Calu3 (cell line): Measurements from ENCODE around the gene HOXC10. TPM values are rescaled to one million over a fixed set of nuclear protein-coding genes. Genes with fewer than 3 reads are reported as not detected.
A peak's percentile ranks its signal among the peaks of the same experiment; 100 is the strongest.

Source experiments
- Bru-seq: library from RNA; stranded (reverse); fragments of 400-500 nt; gene quantifications from one replicate; lab custom pipeline; 2021; lab: Mats Ljungman, UMichigan
- BruChase-seq, 2 experiments: library from RNA; stranded (reverse); fragments of 400-500 nt; gene quantifications; one replicate each; lab custom pipeline; 2021; lab: Mats Ljungman, UMichigan
- BruUV-seq: library from RNA; stranded (reverse); fragments of 400-500 nt; replicated peaks from 2 replicates; lab custom pipeline; 2021; lab: Mats Ljungman, UMichigan
- CTCF ChIA-PET: fragments of 300-600 bp; sonication (Branson Sonifier 250); formaldehyde crosslinking; loops from one replicate; lab custom pipeline; 2022; ENCODE audit warnings: antibody characterized with exemption; lab: Charles Lee
- DNase-seq: peaks from one replicate; pipeline ENCODE4 v3.0.0; 2022
- H3K27ac Mint-ChIP-seq: one replicate; pipeline ENCODE4 v1.8.0; 2022; ENCODE audit warnings: mixed read lengths; ENCODE audit not compliant: unreplicated experiment
- H3K27me3 Mint-ChIP-seq: one replicate; pipeline ENCODE4 v1.8.0; 2022; ENCODE audit warnings: mixed read lengths; ENCODE audit not compliant: unreplicated experiment
- H3K36me3 Mint-ChIP-seq: one replicate; pipeline ENCODE4 v1.8.0; 2022; ENCODE audit warnings: mild to moderate bottlenecking, moderate library complexity, mixed read lengths; ENCODE audit not compliant: insufficient read depth, unreplicated experiment
- H3K4me1 Mint-ChIP-seq: one replicate; pipeline ENCODE4 v1.8.0; 2022; ENCODE audit warnings: mild to moderate bottlenecking, low read depth, mixed read lengths; ENCODE audit not compliant: unreplicated experiment
- H3K4me3 Mint-ChIP-seq: one replicate; pipeline ENCODE4 v1.8.0; 2022; ENCODE audit warnings: mild to moderate bottlenecking, low read depth, moderate library complexity, mixed read lengths; ENCODE audit not compliant: unreplicated experiment
- H3K9me3 Mint-ChIP-seq: one replicate; pipeline ENCODE4 v1.8.0; 2022; ENCODE audit warnings: low read depth, mixed read lengths; ENCODE audit not compliant: unreplicated experiment
- CTCF ChIP-seq: fragments of 200-600 bp; IDR thresholded peaks from one replicate; pipeline ENCODE4 v1.8.0; 2022; ENCODE audit warnings: antibody characterized with exemption; ENCODE audit not compliant: unreplicated experiment
- intact Hi-C: fragments of 100-400 bp; cut with micrococcal nuclease; formaldehyde crosslinking; loops from one replicate; pipeline ENCODE4 v1.10.0; 2022; ENCODE audit not compliant: unreplicated experiment
- long read RNA-seq: library from polyadenylated mRNA; stranded (forward); transcript quantifications from one replicate; pipeline ENCODE4 v2.0.0, GENCODE V29; 2022
- total RNA-seq: library from RNA; stranded (reverse); gene quantifications from 2 replicates; pipeline ENCODE4 v1.2.3, GENCODE V29; 2022

The HOXC10 gene
- total RNA-seq: 0.51 and 0.71 TPM in 2 replicates
- percentile 17 among the genes with signal in this experiment for Bru-seq, nascent RNA
- percentile 22 among the genes with signal in this experiment for BruChase-seq, experiment 1, labeled RNA remaining after a 6-hour chase
- percentile 21 among the genes with signal in this experiment for BruChase-seq, experiment 2, labeled RNA remaining after a 2-hour chase
- long read RNA-seq: 0 reads

- BruUV-seq: no TSS peak
- CTCF ChIA-PET: interaction anchor here (0.7 to 2.1 kb wide), 11 partner anchors 9 to 242 kb away, joined by 3 to 9 read pairs (median 3); partner anchors contain the start of gene HOXC6
- Mint-ChIP-seq H3K27ac (peak within 1 kb of the TSS; percentile 65), H3K27me3 (peaks cover 100% of the 10 kb centered on the region), H3K4me3 (peak within 1 kb of the TSS; percentile 59), H3K9me3 (no peaks in the 10 kb centered on the region), H3K4me1 (peaks cover 16% of the 10 kb centered on the region), H3K36me3 (peaks cover 28% of the 10 kb centered on the region)
- intact Hi-C loops: no loop called here
- DNase-seq: peak; percentile 92
- peak; percentile 72 for TF ChIP-seq CTCF
Observed at GRCh38 chr12:53984901-53985691, at the start of gene HOXC10. Gene HOXC10 (plus strand): TSS chr12:53985146. CDS start chr12:53985260, 114 bp downstream.

GRCh38 chr12:53935383-53936341, 49.3 kb upstream of the HOXC10 start:
- H3K4me1 Mint-ChIP-seq: no peaks in the 10 kb centered on the region
- no peak for DNase-seq
- H3K9me3 Mint-ChIP-seq: no peaks in the 10 kb centered on the region
- no peaks in the 10 kb centered on the region for H3K36me3 Mint-ChIP-seq
- H3K4me3 Mint-ChIP-seq: no peak overlapping the region
- intact Hi-C loops: no loop called here
- no TSS peak for BruUV-seq
- no peak overlapping the region for H3K27ac Mint-ChIP-seq
- CTCF ChIA-PET: interaction anchor here (0.6 kb wide), 1 partner anchor 22 kb away, joined by 3 read pairs; no protein-coding TSS in a partner anchor
- peaks cover 97% of the 10 kb centered on the region for H3K27me3 Mint-ChIP-seq
- no peak for TF ChIP-seq CTCF

DNA sequence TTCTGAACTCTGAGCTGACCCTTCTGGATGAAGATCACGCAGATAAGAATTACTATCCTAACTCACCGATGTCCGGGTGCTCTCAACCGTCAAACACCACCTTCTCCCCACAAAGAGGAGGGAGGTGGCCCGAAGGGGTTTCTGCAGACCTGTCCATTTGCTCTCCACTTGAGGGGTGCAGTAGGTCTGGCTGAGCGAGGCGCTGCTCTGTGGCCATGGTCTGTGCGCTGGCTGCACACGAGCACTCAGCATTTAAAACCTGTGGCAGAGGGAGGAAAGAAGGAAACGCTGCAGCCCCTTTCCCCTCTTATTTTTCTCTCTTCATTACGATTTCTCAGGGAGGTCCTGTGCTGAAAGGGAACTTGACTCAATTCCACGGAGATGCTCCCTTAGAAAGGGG, 47.8 kb upstream of the HOXC10 start:
- H3K27me3 Mint-ChIP-seq: peaks cover 97% of the 10 kb centered on the region
- no TSS peak for BruUV-seq
- no peaks in the 10 kb centered on the region for H3K9me3 Mint-ChIP-seq
- CTCF ChIA-PET: no interaction called here
- intact Hi-C loops: no loop called here
- no peaks in the 10 kb centered on the region for H3K36me3 Mint-ChIP-seq
- H3K4me1 Mint-ChIP-seq: no peaks in the 10 kb centered on the region
- TF ChIP-seq CTCF: no peak
- no peak for DNase-seq
- no peak overlapping the region for H3K27ac Mint-ChIP-seq
- H3K4me3 Mint-ChIP-seq: no peak overlapping the region
